Karpas-422 (cell line): ENCODE measurements around the gene SLC25A30. TPM values are rescaled to one million over a fixed set of nuclear protein-coding genes. Genes with fewer than 3 reads are reported as not detected.
A peak's percentile ranks its signal among the peaks of the same experiment; 100 is the strongest.

Source experiments
- DNase-seq: peaks from one replicate; pipeline ENCODE4 v3.0.0-alpha.2; 2015
- H2AFZ ChIP-seq: fragments of 200-600 bp; sonication (generic); 2 replicates; pipeline ENCODE4 v1.6.1; 2014; ENCODE audit warnings: antibody characterized with exemption, low read length, mixed read lengths
- H3K27ac ChIP-seq: fragments of 200-600 bp; sonication (generic); 2 replicates; pipeline ENCODE4 v1.5.1; 2014; ENCODE audit warnings: mild to moderate bottlenecking, low read length, moderate library complexity
- H3K27me3 ChIP-seq: fragments of 200-600 bp; sonication (generic); 2 replicates; pipeline ENCODE4 v1.6.1; 2014; ENCODE audit warnings: low read length, mixed read lengths
- H3K36me3 ChIP-seq: fragments of 200-600 bp; sonication (generic); 2 replicates; pipeline ENCODE4 v1.6.1; 2014; ENCODE audit warnings: low read length, mixed read lengths; ENCODE audit not compliant: insufficient read depth
- H3K4me1 ChIP-seq: fragments of 200-600 bp; sonication (generic); 2 replicates; pipeline ENCODE4 v1.6.1; 2014; ENCODE audit warnings: mild to moderate bottlenecking, low read length, mixed read lengths
- H3K4me2 ChIP-seq: fragments of 200-600 bp; sonication (generic); 2 replicates; pipeline ENCODE4 v1.6.1; 2014; ENCODE audit warnings: low read length, low read depth, mild to moderate bottlenecking; ENCODE audit not compliant: poor library complexity, severe bottlenecking
- H3K4me3 ChIP-seq: fragments of 200-600 bp; sonication (generic); 2 replicates; pipeline ENCODE4 v1.5.1; 2014; ENCODE audit warnings: mild to moderate bottlenecking, antibody characterized with exemption, low read length, mixed read lengths
- H3K79me2 ChIP-seq: fragments of 200-600 bp; sonication (generic); 2 replicates; pipeline ENCODE4 v1.6.1; 2014; ENCODE audit warnings: mild to moderate bottlenecking, low read length, mixed read lengths
- H3K9ac ChIP-seq: fragments of 200-600 bp; sonication (generic); 2 replicates; pipeline ENCODE4 v1.6.0; 2014; ENCODE audit warnings: low read length
- H3K9me2 ChIP-seq: fragments of 200-600 bp; sonication (generic), shearing (Covaris generic); replicated peaks from 2 replicates; pipeline ENCODE4 v1.6.0; 2014; ENCODE audit warnings: mild to moderate bottlenecking, low read length, moderate library complexity; ENCODE audit not compliant: insufficient read depth
- H3K9me3 ChIP-seq: fragments of 300-700, 200-600 bp; sonication (generic); 2 replicates; pipeline ENCODE4 v1.6.1; 2014; ENCODE audit warnings: low read length, mixed read lengths
- H4K20me1 ChIP-seq: fragments of 200-600 bp; sonication (generic); 2 replicates; pipeline ENCODE4 v1.6.1; 2014; ENCODE audit warnings: mild to moderate bottlenecking, antibody characterized with exemption, low read length, low read depth; ENCODE audit not compliant: insufficient read depth
- total RNA-seq: library from RNA; depleted of rRNA; stranded (reverse); fragments of >200 nt; shearing (Covaris generic); gene quantifications from 2 replicates; pipeline ENCODE4 v1.2.3, GENCODE V29; 2014; ENCODE audit warnings: low replicate concordance

SLC25A30 gene
- total RNA-seq, 1 experiment from 2014 or later: not detected

DNA sequence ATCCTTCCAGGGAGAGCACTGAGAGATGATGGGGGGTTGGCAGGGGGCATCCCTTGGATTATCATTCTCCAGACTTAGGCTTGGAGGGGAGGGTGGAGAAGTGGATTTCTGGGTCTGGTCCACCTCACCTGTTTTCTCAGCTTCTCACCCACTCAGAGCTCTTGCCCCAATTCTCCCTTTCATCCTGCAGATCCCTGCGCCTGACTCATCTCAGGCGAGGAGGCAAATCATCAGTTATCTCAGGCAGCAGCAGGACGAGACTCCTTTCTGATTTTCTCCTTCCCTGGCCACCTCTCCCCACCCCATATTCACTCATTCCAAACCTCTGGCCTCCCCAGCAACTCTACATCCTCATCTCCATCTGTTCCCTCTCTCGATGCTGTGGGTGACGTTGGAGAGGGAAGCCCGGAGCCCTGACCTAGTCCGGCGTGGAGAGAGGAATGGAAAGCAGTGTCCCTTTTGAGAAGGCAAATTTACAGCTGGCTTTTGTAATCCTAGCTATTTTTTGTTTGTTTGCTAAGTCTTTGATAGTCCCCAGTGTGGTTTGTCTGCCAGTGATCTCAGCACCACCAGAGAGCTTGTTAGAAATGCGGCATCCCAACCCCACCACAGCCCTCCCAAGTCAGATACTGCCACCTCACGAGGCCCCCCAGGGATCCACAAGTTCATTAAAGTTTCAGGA lies 53.2 kb downstream of the SLC25A30 start:
- H3K36me3 ChIP-seq: no peaks in the 10 kb centered on the region
- H3K4me1 ChIP-seq: peaks cover 5% of the 10 kb centered on the region
- H3K9ac ChIP-seq: no peak overlapping the region
- no peaks in the 10 kb centered on the region for H4K20me1 ChIP-seq
- H3K27me3 ChIP-seq: no peaks in the 10 kb centered on the region
- no peak overlapping the region for H3K4me2 ChIP-seq
- no peak overlapping the region for H3K4me3 ChIP-seq
- H3K27ac ChIP-seq: no peak overlapping the region
- H3K9me2 ChIP-seq: no peaks in the 10 kb centered on the region
- no peak overlapping the region for H2AFZ ChIP-seq
- no peaks in the 10 kb centered on the region for H3K9me3 ChIP-seq
- H3K79me2 ChIP-seq: no peaks in the 10 kb centered on the region
- DNase-seq: no peak

DNA sequence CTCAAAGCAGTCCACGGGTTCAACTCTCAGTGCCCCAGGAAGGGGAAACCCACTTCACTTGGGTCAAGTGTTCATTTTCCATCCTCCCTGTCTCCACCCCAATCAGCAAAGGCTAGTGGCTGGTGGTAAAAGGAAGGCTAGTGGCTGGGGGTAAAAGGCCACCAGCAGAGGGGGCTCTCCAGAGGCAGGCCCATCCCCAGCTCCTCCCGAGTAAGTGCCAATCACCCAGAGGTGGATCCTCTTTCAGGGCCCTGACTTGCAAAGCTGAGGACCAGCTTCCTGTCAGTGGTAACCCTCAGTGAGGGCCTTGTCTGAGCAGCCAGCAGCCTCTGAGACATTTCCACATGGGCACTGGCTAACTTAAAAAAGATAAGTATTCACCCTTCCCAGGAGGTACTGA lies 55.2 kb downstream of the SLC25A30 start:
- peak; percentile 73 for DNase-seq
- no peak overlapping the region for H3K4me2 ChIP-seq
- no peaks in the 10 kb centered on the region for H3K9me2 ChIP-seq
- H3K4me1 ChIP-seq: peaks cover 5% of the 10 kb centered on the region
- H3K4me3 ChIP-seq: no peak overlapping the region
- H3K9me3 ChIP-seq: no peaks in the 10 kb centered on the region
- H3K27me3 ChIP-seq: no peaks in the 10 kb centered on the region
- no peaks in the 10 kb centered on the region for H4K20me1 ChIP-seq
- no peak overlapping the region for H3K9ac ChIP-seq
- no peaks in the 10 kb centered on the region for H3K79me2 ChIP-seq
- H2AFZ ChIP-seq: no peak overlapping the region
- no peak overlapping the region for H3K27ac ChIP-seq
- no peaks in the 10 kb centered on the region for H3K36me3 ChIP-seq

DNA sequence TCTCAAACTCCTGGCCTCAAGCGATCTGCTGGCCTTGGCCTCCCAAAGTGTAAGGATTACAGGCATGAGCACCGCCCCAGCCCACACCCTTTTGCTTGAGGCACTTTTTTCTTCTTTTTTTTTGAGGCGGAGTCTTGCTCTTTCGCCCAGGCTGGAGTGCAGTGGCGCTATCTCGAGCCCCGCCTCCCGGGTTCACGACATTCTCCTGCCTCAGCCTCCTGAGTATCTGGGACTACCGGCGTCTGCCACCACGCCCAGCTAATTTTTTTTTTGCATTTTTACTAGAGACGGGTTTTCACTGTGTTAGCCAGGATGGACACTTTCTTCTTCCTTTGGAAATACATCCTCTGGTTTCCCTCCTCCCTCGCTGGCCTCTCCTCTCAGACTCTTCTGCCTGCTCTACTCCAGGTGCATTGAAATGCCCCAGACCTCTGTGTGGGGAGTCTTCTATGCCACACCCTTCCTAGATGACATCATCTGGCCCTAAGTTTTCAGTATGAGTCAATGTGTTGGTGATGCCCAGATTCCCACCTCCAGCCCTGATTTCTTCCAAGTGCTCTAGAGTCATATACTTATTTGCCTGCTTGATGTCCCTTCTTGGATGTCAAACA lies 56.5 kb downstream of the SLC25A30 start:
- DNase-seq: no peak
- Histone ChIP-seq H3K4me3 (no peak overlapping the region), H3K4me1 (no peaks in the 10 kb centered on the region), H3K36me3 (no peaks in the 10 kb centered on the region), H3K4me2 (no peak overlapping the region), H3K9me3 (no peaks in the 10 kb centered on the region), H4K20me1 (no peaks in the 10 kb centered on the region), H3K27ac (no peak overlapping the region), H3K27me3 (no peaks in the 10 kb centered on the region), H2AFZ (no peak overlapping the region), H3K9me2 (no peaks in the 10 kb centered on the region), H3K9ac (no peak overlapping the region), H3K79me2 (no peaks in the 10 kb centered on the region)

DNA sequence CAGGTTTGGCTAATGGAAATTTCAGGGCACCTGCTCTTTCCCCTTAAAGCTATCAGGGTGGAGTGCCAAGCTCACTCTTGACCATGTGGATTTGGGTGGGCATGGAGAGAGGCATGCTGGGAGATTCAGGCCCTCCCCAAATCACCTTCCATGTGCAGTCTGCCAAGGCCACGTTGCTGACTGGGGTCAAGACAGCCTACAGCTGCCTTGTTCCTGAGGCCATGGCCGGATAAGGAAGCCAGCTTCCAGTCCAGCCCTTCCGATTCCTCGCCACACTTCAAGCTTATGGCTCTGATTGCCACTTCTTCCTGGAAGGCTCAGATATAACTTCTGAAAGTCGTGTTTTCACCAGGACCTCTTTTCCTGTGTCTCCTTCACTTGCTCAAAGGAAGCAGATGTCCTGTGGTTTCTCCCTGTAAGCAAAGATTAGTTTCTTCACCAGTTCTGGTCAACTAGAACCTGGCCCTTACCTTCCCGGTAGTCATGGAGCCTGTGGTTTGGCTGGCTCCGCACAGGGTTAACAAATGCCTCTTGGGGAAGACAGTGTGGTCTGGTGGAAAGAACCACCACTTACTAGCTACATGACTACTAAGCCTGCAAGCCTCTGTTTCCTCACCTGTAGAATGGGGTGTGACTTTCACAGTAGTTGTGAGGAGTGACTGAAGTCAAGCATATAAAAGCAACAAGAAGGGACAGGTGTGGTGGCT lies 61.1 kb downstream of the SLC25A30 start:
- DNase-seq: no peak
- H3K9ac ChIP-seq: no peak overlapping the region

DNA sequence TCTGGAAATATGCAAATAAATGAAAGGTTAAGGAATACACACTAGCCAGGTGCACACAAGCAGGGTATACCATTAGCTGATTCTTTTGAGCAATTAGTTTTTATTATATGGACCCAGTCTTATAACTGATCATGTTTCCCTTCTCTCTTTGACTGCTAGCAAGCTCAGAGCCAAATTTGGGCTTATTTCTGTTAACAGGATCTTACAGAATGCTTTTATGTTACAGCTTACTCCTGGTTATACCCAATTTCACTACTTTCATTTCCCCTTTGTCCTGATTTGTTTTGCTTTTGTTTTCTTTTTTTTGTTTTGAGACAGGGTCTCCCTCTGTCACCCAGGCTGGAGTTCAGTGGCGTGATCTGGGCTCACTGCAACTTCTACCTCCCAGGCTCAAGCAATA lies 64.3 kb downstream of the SLC25A30 start:
- H3K9ac ChIP-seq: no peak overlapping the region
- H3K9me3 ChIP-seq: no peaks in the 10 kb centered on the region
- H4K20me1 ChIP-seq: no peaks in the 10 kb centered on the region
- no peak overlapping the region for H2AFZ ChIP-seq
- no peaks in the 10 kb centered on the region for H3K4me1 ChIP-seq
- H3K4me3 ChIP-seq: no peak overlapping the region
- no peak overlapping the region for H3K27ac ChIP-seq
- DNase-seq: no peak
- H3K36me3 ChIP-seq: no peaks in the 10 kb centered on the region
- no peaks in the 10 kb centered on the region for H3K9me2 ChIP-seq
- no peaks in the 10 kb centered on the region for H3K27me3 ChIP-seq
- H3K79me2 ChIP-seq: no peaks in the 10 kb centered on the region
- no peak overlapping the region for H3K4me2 ChIP-seq

More for the DNA sequence above, 61.1 kb downstream of the SLC25A30 start:
- Histone ChIP-seq H3K4me2 (no peak overlapping the region), H3K27me3 (no peaks in the 10 kb centered on the region), H3K4me1 (no peaks in the 10 kb centered on the region), H3K36me3 (no peaks in the 10 kb centered on the region), H3K79me2 (no peaks in the 10 kb centered on the region), H3K27ac (no peak overlapping the region), H3K4me3 (no peak overlapping the region), H3K9me2 (no peaks in the 10 kb centered on the region), H4K20me1 (no peaks in the 10 kb centered on the region), H3K9me3 (no peaks in the 10 kb centered on the region), H2AFZ (no peak overlapping the region)

DNA sequence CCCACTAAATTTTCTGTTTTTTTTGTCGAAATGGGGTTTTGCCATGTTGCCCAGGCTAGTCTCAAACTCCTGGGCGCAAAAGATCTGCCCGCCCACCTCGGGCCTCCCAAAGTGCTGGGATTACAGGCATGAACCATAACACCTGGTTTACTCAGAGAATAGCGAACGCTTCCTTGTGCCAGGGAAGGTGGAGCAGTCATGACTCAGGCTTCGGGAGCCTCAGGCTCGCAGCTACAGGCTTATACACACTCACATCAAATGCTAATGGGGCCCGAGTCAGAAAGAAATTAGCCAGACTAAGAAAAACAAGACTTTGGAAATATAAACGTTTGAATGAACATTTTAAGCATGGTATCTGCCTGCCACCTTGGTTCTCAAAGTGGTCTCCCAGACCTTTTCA lies 66.1 kb downstream of the SLC25A30 start:
- Histone ChIP-seq H3K9ac (no peak overlapping the region), H3K36me3 (no peaks in the 10 kb centered on the region), H4K20me1 (no peaks in the 10 kb centered on the region), H3K9me3 (no peaks in the 10 kb centered on the region), H3K27me3 (no peaks in the 10 kb centered on the region), H3K27ac (no peak overlapping the region), H2AFZ (no peak overlapping the region), H3K4me3 (no peak overlapping the region), H3K4me1 (no peaks in the 10 kb centered on the region), H3K9me2 (no peaks in the 10 kb centered on the region), H3K4me2 (no peak overlapping the region), H3K79me2 (no peaks in the 10 kb centered on the region)
- no peak for DNase-seq

DNA sequence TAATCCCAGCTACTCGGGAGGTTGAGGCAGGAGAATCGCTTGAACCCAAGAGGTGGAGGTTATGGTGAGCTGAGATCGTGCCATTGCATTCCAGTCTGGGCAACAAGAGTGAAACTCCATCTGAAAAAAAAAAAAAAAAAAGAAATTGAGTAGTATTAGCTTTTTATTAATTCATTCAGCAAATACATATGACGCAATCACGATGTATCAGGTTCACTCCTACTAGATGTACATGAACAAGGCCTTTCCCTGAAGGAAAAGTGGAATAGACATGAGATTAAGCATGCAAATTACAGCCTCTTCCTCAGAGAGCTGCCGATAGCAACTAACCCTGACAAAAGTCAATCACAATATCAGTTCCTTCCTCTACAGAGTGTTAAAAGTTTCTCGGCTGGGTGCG lies 68.0 kb downstream of the SLC25A30 start:
- Histone ChIP-seq H2AFZ (no peak overlapping the region), H3K9me3 (no peaks in the 10 kb centered on the region), H4K20me1 (no peaks in the 10 kb centered on the region), H3K36me3 (no peaks in the 10 kb centered on the region), H3K9me2 (no peaks in the 10 kb centered on the region), H3K27me3 (no peaks in the 10 kb centered on the region), H3K4me2 (no peak overlapping the region), H3K9ac (no peak overlapping the region), H3K4me3 (no peak overlapping the region), H3K79me2 (no peaks in the 10 kb centered on the region), H3K27ac (no peak overlapping the region), H3K4me1 (no peaks in the 10 kb centered on the region)
- DNase-seq: no peak

DNA sequence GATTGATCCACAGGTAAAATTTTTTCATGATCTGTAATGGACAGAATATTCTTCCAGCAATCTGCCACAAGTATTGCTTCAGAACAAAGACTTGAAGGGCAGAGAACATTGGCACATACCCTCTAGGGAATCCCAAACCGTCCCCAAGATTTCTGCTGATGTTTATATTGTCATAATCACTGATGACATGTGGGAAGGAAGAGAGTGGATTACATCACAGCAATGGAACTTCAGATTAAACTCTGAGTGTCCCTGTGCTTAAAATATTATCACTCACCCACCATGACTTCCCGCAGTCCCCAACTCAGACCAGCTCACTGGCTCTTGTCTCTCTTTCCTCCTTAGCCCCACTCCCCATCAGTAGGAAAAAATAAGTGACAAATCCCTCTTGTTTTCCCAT lies 68.7 kb downstream of the SLC25A30 start:
- no peak overlapping the region for H2AFZ ChIP-seq
- no peaks in the 10 kb centered on the region for H3K9me2 ChIP-seq
- no peak overlapping the region for H3K27ac ChIP-seq
- no peak for DNase-seq
- H3K36me3 ChIP-seq: no peaks in the 10 kb centered on the region
- H3K79me2 ChIP-seq: 0 out of 2 replicates have a peak, but pooled peaks cover 2% of the 10 kb centered on the region
- no peak overlapping the region for H3K4me3 ChIP-seq
- H3K9me3 ChIP-seq: no peaks in the 10 kb centered on the region
- H3K9ac ChIP-seq: no peak overlapping the region
- H3K4me2 ChIP-seq: no peak overlapping the region
- H3K27me3 ChIP-seq: no peaks in the 10 kb centered on the region
- H4K20me1 ChIP-seq: no peaks in the 10 kb centered on the region
- H3K4me1 ChIP-seq: no peaks in the 10 kb centered on the region
